ENCODE measurements around the gene MRPL14. TPM values are rescaled to one million over a fixed set of nuclear protein-coding genes. Genes with fewer than 3 reads are reported as not detected.
"Not testable (repeated sequence)": the region's sequence is repeated elsewhere in the genome, so short reads cannot be mapped to it uniquely, and the experiment has no call there.

The MRPL14 gene
- total and polyA plus RNA-seq, 12 donors = 29.9 to 89.7 (median 41.4) TPM

DNA sequence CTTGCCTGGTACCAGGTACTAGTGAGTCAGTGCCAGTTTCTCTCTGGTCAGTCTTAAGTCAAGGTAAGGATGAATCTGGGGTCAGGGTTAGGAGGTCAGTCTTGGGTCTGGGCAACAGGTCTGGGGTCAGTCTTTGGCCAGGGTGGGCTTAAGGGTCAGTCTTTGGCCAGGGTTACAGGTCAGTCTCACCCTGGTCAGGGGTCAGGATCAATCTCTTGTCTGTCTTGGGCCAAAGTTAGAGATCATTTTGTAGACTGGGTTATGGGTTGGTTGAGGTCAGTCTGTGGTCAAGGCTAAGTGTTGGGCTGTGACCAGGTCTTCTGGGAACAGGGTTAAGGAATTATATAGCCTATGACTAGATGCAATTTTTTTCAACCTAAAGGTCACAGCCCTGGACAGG lies 18.6 kb upstream of the MRPL14 start:
- H3K4me3 ChIP-seq = no peak overlapping the region
- ATAC-seq = no peak
- no peaks in the 10 kb centered on the region for H3K9me3 ChIP-seq
- TF ChIP-seq, protein P1, sequence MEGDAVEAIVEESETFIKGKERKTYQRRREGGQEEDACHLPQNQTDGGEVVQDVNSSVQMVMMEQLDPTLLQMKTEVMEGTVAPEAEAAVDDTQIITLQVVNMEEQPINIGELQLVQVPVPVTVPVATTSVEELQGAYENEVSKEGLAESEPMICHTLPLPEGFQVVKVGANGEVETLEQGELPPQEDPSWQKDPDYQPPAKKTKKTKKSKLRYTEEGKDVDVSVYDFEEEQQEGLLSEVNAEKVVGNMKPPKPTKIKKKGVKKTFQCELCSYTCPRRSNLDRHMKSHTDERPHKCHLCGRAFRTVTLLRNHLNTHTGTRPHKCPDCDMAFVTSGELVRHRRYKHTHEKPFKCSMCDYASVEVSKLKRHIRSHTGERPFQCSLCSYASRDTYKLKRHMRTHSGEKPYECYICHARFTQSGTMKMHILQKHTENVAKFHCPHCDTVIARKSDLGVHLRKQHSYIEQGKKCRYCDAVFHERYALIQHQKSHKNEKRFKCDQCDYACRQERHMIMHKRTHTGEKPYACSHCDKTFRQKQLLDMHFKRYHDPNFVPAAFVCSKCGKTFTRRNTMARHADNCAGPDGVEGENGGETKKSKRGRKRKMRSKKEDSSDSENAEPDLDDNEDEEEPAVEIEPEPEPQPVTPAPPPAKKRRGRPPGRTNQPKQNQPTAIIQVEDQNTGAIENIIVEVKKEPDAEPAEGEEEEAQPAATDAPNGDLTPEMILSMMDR (IDR thresholded peaks at IDR 0.05) = no peak
- no peaks in the 10 kb centered on the region for H3K27me3 ChIP-seq
- H3K27ac ChIP-seq = no peak overlapping the region
- peaks cover 0 to 10% (median 0%) of the 10 kb centered on the region in 9 donors for H3K4me1 ChIP-seq
- DNase-seq = no peak
- H3K36me3 ChIP-seq = peaks cover 0 to 97% (median 37%) of the 10 kb centered on the region in 9 donors
- intact Hi-C loops (cut with DNase I) = no loop called here

DNA sequence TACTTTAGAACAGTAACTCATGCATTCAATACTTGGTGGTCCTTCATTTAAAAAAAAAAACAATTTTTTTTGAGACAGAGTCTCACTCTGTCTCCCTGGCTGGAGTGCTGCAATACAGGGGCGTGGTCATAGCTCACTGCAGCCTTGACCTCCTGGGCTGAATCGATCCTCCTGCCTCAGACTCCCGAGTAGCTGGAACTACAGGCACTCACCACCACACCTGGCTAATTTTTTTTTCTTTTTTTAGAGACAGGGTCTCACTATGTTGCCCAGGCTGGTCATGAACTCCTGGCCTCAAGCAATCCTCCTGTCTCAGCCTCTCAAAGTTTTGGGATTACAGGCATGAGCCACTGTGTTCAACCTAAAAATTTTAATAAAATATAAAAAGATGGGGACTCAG lies 17.3 kb upstream of the MRPL14 start:
- not testable (repeated sequence) for ATAC-seq

DNA sequence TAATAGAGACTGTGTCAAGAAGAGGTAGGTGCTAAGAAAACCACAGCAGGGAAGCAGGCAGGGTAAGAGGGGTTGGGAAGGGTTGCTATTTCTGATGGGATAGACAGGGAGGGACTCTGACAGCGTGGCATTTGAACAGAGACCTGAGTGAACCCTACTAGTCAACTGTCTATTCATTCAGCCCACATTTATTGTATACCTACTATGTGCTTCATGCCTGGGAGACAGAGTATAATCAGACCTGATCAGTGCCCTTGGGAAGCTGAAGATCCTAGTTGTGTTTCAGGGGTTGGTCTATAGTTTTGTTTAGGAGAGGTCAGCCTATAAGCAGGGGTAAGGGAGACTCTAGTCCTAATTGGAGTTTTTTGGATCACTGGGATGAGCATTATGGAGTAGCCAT lies 16.5 kb upstream of the MRPL14 start:
- ATAC-seq (no peak), DNase-seq (no peak)
- 90 to 95% methylated on average over 1 of the region's 1 CpG for WGBS, 2 donors
- Histone ChIP-seq H3K36me3 (peaks cover 0 to 100% (median 35%) of the 10 kb centered on the region in 9 donors), H3K4me1 (no peaks in the 10 kb centered on the region), H3K27me3 (no peaks in the 10 kb centered on the region), H3K9me3 (no peaks in the 10 kb centered on the region), H3K4me3 (no peak overlapping the region), H3K27ac (no peak overlapping the region)
- intact Hi-C loops (cut with DNase I) = no loop called here
- TF ChIP-seq, protein P1 (IDR thresholded peaks at IDR 0.05) = no peak

More for the DNA sequence above, 17.3 kb upstream of the MRPL14 start:
- intact Hi-C loops (cut with DNase I); H3K4me1 ChIP-seq; H3K27ac ChIP-seq; H3K9me3 ChIP-seq; DNase-seq; H3K27me3 ChIP-seq; H3K4me3 ChIP-seq: not testable (repeated sequence)
- WGBS, 2 donors = 63 to 79% methylated on average over 3 of the region's 3 CpGs
- H3K36me3 ChIP-seq = peaks cover 0 to 100% (median 43%) of the 10 kb centered on the region in 9 donors

DNA sequence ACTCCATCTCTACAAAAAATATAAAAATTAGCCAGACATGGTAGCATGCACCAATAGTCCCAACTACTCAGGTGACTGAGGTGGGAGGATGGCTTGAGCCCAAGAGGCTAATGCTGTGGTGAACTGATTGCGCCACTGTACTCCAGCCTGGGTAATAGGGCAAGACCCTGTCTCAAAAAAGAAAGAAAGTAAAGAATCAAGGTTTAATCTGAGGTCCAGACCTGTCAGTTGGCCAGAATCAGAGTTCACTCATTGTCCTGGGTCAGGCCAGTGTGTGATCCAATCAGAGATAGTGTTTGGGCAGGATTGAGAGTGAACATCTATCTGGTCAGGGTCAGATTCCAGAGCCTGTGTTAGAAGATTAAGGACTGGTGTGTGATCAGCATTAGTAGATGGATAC lies 15.6 kb upstream of the MRPL14 start:
- no peak overlapping the region for H3K27ac ChIP-seq
- H3K27me3 ChIP-seq = no peaks in the 10 kb centered on the region
- DNase-seq (no peak), ATAC-seq (no peak)
- TF ChIP-seq, protein P1 (IDR thresholded peaks at IDR 0.05) = no peak
- 100% methylated on average over 1 of the region's 1 CpG for WGBS, 2 donors
- no peaks in the 10 kb centered on the region for H3K9me3 ChIP-seq
- intact Hi-C loops (cut with DNase I) = no loop called here
- H3K4me1 ChIP-seq = no peaks in the 10 kb centered on the region
- no peak overlapping the region for H3K4me3 ChIP-seq
- H3K36me3 ChIP-seq = peaks cover 0 to 100% (median 28%) of the 10 kb centered on the region in 9 donors

DNA sequence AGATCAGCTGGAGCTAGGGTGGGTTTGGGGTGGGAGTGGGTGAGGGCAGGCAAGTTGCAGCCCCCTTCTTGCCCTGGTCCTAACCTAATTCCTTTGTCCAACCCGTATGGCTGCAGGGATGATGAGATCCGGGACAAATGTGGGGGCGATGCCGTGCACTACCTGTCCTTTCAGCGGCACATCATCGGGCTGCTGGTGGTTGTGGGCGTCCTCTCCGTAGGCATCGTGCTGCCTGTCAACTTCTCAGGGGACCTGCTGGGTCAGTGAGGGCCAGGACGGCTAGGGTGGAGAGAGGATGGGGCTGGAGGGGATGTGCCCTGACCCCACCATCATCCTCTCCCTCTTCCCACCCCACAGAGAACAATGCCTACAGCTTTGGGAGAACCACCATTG lies 12.1 kb upstream of the MRPL14 start:
- 84 to 85% methylated on average over 10 of the region's 10 CpGs for whole genome bisulfite sequencing, 2 donors
- ATAC-seq (no peak), DNase-seq (no peak)
- TF ChIP-seq, protein P1 (IDR thresholded peaks at IDR 0.05) = no peak
- Histone ChIP-seq H3K36me3 (peaks cover 0 to 100% (median 29%) of the 10 kb centered on the region in 9 donors), H3K9me3 (no peaks in the 10 kb centered on the region), H3K27ac (no peak overlapping the region), H3K4me1 (no peaks in the 10 kb centered on the region), H3K4me3 (no peak overlapping the region), H3K27me3 (no peaks in the 10 kb centered on the region)
- intact Hi-C loops (cut with DNase I) = loop anchor here in 1 of 10 donors (5.0 kb wide), 1 partner anchor 37 kb away; no protein-coding TSS in a partner anchor

Measured in heart right ventricle (tissue), 16 donors.